GM19397 (cell line): ENCODE results near the gene BORCS6.

Experiments used
- ATAC-seq: cut with Tn5 transposase; IDR thresholded peaks from one replicate; pipeline ENCODE4 v1.9.1; 2021; ENCODE audit warnings: mild to moderate bottlenecking, moderate library complexity; ENCODE audit not compliant: unreplicated experiment

Gene BORCS6

GRCh38 chr17:8143581-8144400 lies 46.2 kb downstream of the BORCS6 start:
- ATAC-seq: no peak

DNA sequence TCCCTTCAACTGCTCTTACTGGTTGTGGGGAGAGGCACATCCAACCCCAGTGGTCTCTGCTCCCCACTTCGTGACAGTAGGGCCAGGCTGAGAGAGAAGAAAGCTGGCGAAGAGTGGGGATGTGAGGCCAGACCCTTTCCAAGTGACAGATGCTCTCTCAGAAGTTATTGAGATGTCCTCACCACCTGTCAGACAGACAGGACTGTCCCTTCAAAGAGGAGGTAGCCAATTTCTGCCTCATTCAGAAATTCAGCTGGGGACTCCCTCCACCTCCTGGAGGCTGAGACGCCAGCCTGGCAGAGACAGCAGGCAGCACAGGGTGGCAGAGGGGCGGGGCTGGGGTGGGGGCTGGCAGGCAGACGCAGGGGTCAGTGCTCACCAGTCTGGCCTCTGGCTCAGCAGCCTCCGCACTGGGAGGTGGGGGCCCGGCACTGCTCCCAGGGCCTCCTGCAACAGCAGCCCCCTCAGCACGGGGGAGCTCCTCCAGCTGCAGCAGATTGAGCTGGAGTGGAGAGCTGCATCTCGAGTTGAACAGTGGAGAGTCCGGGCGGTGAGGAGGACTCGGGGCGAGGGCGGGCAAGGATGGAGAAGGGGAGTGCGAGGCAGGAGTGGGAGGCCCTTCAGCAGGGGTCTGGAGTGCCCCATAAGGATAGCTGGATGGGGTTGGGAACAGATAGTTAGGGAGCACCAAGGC lies 46.9 kb downstream of the BORCS6 start:
- no peak for ATAC-seq

- ATAC-seq: no peak
These were observed 47.7 kb downstream of the BORCS6 start for GRCh38 chr17:8142158-8142886.

DNA sequence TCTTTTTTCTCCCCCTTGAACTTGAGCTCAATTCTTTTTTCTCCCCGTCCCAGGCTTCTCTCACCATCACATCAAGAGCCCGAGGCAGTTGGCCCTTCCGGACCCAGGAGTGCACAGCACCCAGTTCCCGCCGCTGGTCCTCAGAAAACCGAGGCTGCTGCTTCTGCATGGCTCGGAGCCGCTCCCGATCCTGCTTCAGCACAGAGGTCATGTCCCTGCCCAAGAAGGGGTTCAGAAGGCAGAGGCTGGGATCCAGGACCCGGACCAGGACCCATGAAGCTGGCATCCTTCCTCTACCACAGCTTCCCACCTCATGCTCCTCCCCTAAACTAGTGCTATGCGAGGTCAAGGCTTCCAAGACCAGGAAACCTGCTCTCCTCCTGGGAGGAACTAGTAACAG lies 48.2 kb downstream of the BORCS6 start:
- no peak for ATAC-seq

GRCh38 chr17:8141045-8141444 lies 48.9 kb downstream of the BORCS6 start:
- no peak for ATAC-seq

DNA sequence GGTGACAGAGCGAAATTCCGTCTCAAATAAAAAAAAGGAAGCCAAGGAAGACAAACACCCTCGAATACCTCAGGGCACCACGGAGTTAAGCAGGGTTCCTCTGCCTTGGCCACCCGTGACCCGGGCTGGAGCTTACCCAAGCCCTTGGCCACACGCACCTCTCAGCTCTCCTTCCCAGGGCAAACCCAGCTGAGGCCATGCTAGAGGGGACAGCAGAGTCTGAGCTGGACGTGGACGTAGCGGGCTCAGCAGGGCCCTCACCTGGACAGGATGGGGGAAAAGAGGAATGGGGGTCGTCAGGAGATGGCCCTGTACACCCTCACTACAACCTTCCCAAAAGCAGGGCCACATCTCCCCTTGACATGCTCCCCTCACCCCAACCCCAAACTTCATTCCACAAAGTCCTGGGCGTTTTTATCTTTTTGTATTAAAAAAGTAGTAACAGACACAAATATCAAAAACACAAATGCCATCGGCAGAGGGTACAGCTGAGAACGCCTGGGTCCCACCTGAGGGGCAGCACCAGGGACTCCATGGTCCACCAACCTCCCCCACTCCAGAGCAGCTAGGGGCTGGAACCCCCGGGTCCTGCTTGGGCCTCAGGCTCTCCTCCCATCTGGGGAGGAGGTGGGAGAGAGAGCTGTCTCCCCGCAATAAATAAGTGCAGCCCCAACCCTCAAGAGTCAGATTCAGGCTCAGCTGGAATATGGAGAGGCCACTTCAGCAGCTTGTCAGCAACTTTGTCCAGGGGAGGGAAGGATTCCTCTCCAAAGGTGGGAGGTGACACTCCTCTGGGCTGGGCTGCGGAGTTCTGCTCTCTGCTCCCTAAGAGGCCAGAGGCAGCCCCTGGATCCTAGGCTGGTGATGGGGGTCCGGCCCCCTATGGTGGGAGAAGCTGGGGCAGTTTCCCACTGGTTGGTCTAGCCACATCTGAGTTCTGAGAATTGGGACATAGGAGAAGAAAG lies 49.6 kb downstream of the BORCS6 start:
- no peak for ATAC-seq

GRCh38 chr17:8138672-8139371 lies 51.2 kb downstream of the BORCS6 start:
- peak; percentile 89 for ATAC-seq

DNA sequence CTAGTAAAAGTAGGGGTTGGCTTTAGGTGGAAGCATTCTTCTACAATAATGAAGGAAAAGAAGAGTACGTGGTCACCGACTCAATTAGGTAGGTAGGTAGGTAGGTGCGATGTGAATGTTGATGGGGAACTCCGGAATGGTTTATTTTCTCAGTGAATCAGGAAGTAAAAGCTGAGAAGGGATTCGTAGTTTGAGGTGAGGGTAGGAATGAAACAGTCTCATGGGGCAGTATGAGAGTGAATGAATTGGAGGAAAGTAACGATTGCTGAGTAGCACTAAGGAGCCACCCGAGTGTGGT lies 51.7 kb downstream of the BORCS6 start:
- ATAC-seq: no peak
